Mesenchymal stem cell (in vitro differentiated cells and primary cell): ENCODE measurements around the gene SYNC.
"Not testable (repeated sequence)": the region's sequence is repeated elsewhere in the genome, so short reads cannot be mapped to it uniquely, and the experiment has no call there.

Source experiments
- DNase-seq: peaks from one replicate; pipeline ENCODE4 v3.0.0-alpha.2; 2013
- H2AFZ ChIP-seq: one replicate; pipeline ENCODE4 v1.6.1; 2013; ENCODE audit warnings: low read depth, mild to moderate bottlenecking, control low read depth, inconsistent platforms, low read length, moderate library complexity
- H2AK5ac ChIP-seq: 2 replicates; pipeline ENCODE4 v1.6.1; 2013; ENCODE audit warnings: low read length, moderate library complexity, mild to moderate bottlenecking, inconsistent platforms; ENCODE audit not compliant: severe bottlenecking
- H2BK120ac ChIP-seq: one replicate; pipeline ENCODE4 v1.6.1; 2013; ENCODE audit warnings: low read depth, mild to moderate bottlenecking, inconsistent platforms, low read length, moderate library complexity
- H2BK12ac ChIP-seq, 2 experiments: one replicate each; pipeline ENCODE4 v1.6.1; 2013; ENCODE audit warnings: inconsistent platforms in 2 of 2, low read length in 2 of 2, mild to moderate bottlenecking in 2 of 2, moderate library complexity in 2 of 2, control low read depth in 1 of 2
- H2BK15ac ChIP-seq: one replicate; pipeline ENCODE4 v1.6.1; 2013; ENCODE audit warnings: mild to moderate bottlenecking, low read depth, inconsistent platforms; ENCODE audit not compliant: poor library complexity, severe bottlenecking
- H2BK5ac ChIP-seq: 2 replicates; pipeline ENCODE4 v1.6.1; 2013; ENCODE audit warnings: low read depth, mild to moderate bottlenecking, low read length, control low read depth, inconsistent platforms; ENCODE audit not compliant: poor library complexity, severe bottlenecking
- H3K14ac ChIP-seq, 2 experiments: one replicate each; pipeline ENCODE4 v1.6.1; 2013; ENCODE audit warnings: inconsistent platforms in 2 of 2, low read length in 2 of 2, control low read depth in 1 of 2, mild to moderate bottlenecking in 1 of 2, moderate library complexity in 1 of 2
- H3K18ac ChIP-seq, 2 experiments: one replicate each; pipeline ENCODE4 v1.6.1; 2013; ENCODE audit warnings: inconsistent platforms in 2 of 2, low read length in 2 of 2, control low read depth in 1 of 2, low read depth in 1 of 2, mild to moderate bottlenecking in 1 of 2
- H3K23ac ChIP-seq, 2 experiments: one replicate each; pipeline ENCODE4 v1.6.1; 2013; ENCODE audit warnings: inconsistent platforms in 2 of 2, low read length in 2 of 2, mild to moderate bottlenecking in 2 of 2, moderate library complexity in 2 of 2, control low read depth in 1 of 2
- H3K27ac ChIP-seq: 2 replicates; pipeline ENCODE4 v1.5.1; 2013; ENCODE audit warnings: mild to moderate bottlenecking, moderate library complexity, low read length, control low read depth, inconsistent platforms; ENCODE audit not compliant: poor library complexity, severe bottlenecking
- H3K27me3 ChIP-seq, 2 experiments: 2 replicates each; pipeline versions ENCODE4 v1.6.1 to v1.7.0; 2013; ENCODE audit warnings: low read length in 2 of 2, mild to moderate bottlenecking in 2 of 2, moderate library complexity in 2 of 2, control low read depth in 1 of 2, inconsistent platforms in 1 of 2; ENCODE audit not compliant: control insufficient read depth in 1 of 2, insufficient read depth in 1 of 2
- H3K36me3 ChIP-seq, 2 experiments: 2 replicates each; pipeline versions ENCODE4 v1.6.1 to v1.7.0; 2013; ENCODE audit warnings: low read length in 2 of 2, control low read depth in 1 of 2, inconsistent platforms in 1 of 2, low read depth in 1 of 2, mild to moderate bottlenecking in 1 of 2; ENCODE audit not compliant: insufficient read depth in 2 of 2, control insufficient read depth in 1 of 2
- H3K4ac ChIP-seq, 2 experiments: one replicate each; pipeline ENCODE4 v1.6.1; 2013; ENCODE audit warnings: inconsistent platforms in 2 of 2, low read length in 2 of 2, mild to moderate bottlenecking in 2 of 2, moderate library complexity in 2 of 2, control low read depth in 1 of 2, low read depth in 1 of 2
- H3K4me1 ChIP-seq: 2 replicates; pipeline ENCODE4 v1.6.1; 2013; ENCODE audit warnings: low read depth, low read length, control low read depth; ENCODE audit not compliant: control insufficient read depth, insufficient read depth
- H3K4me2 ChIP-seq: 2 replicates; pipeline ENCODE4 v1.6.1; 2013; ENCODE audit warnings: low read length, mild to moderate bottlenecking, inconsistent platforms; ENCODE audit not compliant: poor library complexity, severe bottlenecking
- H3K4me3 ChIP-seq, 2 experiments: 2 replicates each; pipeline versions ENCODE4 v1.5.1 to v1.7.0; 2013; ENCODE audit warnings: low read length in 2 of 2, mild to moderate bottlenecking in 2 of 2, control low read depth in 1 of 2, low read depth in 1 of 2; ENCODE audit not compliant: insufficient read depth in 1 of 2
- H3K79me1 ChIP-seq: replicated peaks from 2 replicates; pipeline ENCODE4 v1.6.1; 2013; ENCODE audit warnings: mild to moderate bottlenecking, control low read depth, low read length, inconsistent platforms; ENCODE audit not compliant: poor library complexity, severe bottlenecking
- H3K9ac ChIP-seq: 2 replicates; pipeline ENCODE4 v1.7.0; 2013; ENCODE audit warnings: mild to moderate bottlenecking, low read length, moderate library complexity
- H3K9me3 ChIP-seq: 2 replicates; pipeline ENCODE4 v1.7.0; 2013; ENCODE audit warnings: mild to moderate bottlenecking, low read length; ENCODE audit not compliant: control insufficient read depth
- H4K8ac ChIP-seq: one replicate; pipeline ENCODE4 v1.6.1; 2013; ENCODE audit warnings: inconsistent platforms, mild to moderate bottlenecking, low read length, moderate library complexity
- H4K91ac ChIP-seq: one replicate; pipeline ENCODE4 v1.6.1; 2013; ENCODE audit warnings: mild to moderate bottlenecking, low read length, inconsistent platforms
- WGBS: methylation state at CpG from one replicate; pipeline ENCODE4 v1.1.7; 2013; ENCODE audit warnings: mixed read lengths; 5-methylcytosine and 5-hydroxymethylcytosine counted together

Gene SYNC

GRCh38 chr1:32711221-32711620 is 8.7 kb upstream of the SYNC start:
- H3K9ac ChIP-seq, H3K4me3 ChIP-seq, H3K9me3 ChIP-seq, H3K36me3 ChIP-seq, H3K27me3 ChIP-seq, H2AK5ac ChIP-seq, DNase-seq, H2BK5ac ChIP-seq, H3K18ac ChIP-seq, H3K79me1 ChIP-seq, H2BK12ac ChIP-seq, H3K4me2 ChIP-seq, H3K27ac ChIP-seq, H4K8ac ChIP-seq, H4K91ac ChIP-seq, H3K23ac ChIP-seq, H2BK120ac ChIP-seq, H2BK15ac ChIP-seq, H3K14ac ChIP-seq, H3K4ac ChIP-seq: not testable (repeated sequence)
- Histone ChIP-seq H3K4me1 (peaks cover 14% of the 10 kb centered on the region), H2AFZ (peak overlapping the region; percentile 10)
- WGBS: 90% methylated on average over 3 of the region's 4 CpGs

- H2BK12ac ChIP-seq: no peak overlapping the region
- H2AFZ ChIP-seq: no peak overlapping the region
- DNase-seq: no peak
- no peak overlapping the region for H2BK120ac ChIP-seq
- no peak overlapping the region for H4K91ac ChIP-seq
- no peak overlapping the region for H4K8ac ChIP-seq
- H3K27ac ChIP-seq: no peak overlapping the region
- no peak overlapping the region for H3K4me3 ChIP-seq
- H2BK5ac ChIP-seq: no peak overlapping the region
- H3K27me3 ChIP-seq: no peaks in the 10 kb centered on the region
- no peak overlapping the region for H3K18ac ChIP-seq
- no peak overlapping the region for H3K4ac ChIP-seq
- peaks cover 12% of the 10 kb centered on the region for H3K4me1 ChIP-seq
- H2AK5ac ChIP-seq: no peak overlapping the region
- no peak overlapping the region for H3K4me2 ChIP-seq
- no peak overlapping the region for H3K14ac ChIP-seq
- no peaks in the 10 kb centered on the region for H3K9me3 ChIP-seq
- no peaks in the 10 kb centered on the region for H3K36me3 ChIP-seq
- no peaks in the 10 kb centered on the region for H3K79me1 ChIP-seq
- H3K9ac ChIP-seq: no peak overlapping the region
- no peak overlapping the region for H2BK15ac ChIP-seq
- no peak overlapping the region for H3K23ac ChIP-seq
- WGBS: 66% methylated on average over 5 of the region's 5 CpGs
Observed at GRCh38 chr1:32709476-32709875, 6.9 kb upstream of the SYNC start.

GRCh38 chr1:32709075-32709474 is 6.5 kb upstream of the SYNC start:
- H3K4me3 ChIP-seq: no peak overlapping the region

GRCh38 chr1:32706491-32706890 is 3.9 kb upstream of the SYNC start:
- Histone ChIP-seq H3K27ac (no peak overlapping the region), H3K27me3 (no peaks in the 10 kb centered on the region), H3K4me2 (no peak overlapping the region), H3K4me3 (no peak overlapping the region), H2AFZ (no peak overlapping the region), H2BK5ac (no peak overlapping the region), H2AK5ac (peak overlapping the region; percentile 43), H3K36me3 (no peaks in the 10 kb centered on the region), H2BK120ac (no peak overlapping the region), H3K4me1 (peaks cover 25% of the 10 kb centered on the region), H4K8ac (peak overlapping the region; percentile 59), H3K14ac (no peak overlapping the region), H2BK12ac (peak overlapping the region in 1 of 2 experiments; percentile 15), H3K23ac (no peak overlapping the region), H3K9ac (peak overlapping the region; percentile 19), H4K91ac (no peak overlapping the region), H3K9me3 (no peaks in the 10 kb centered on the region), H3K4ac (no peak overlapping the region), H2BK15ac (no peak overlapping the region), H3K18ac (peak overlapping the region in 1 of 2 experiments; percentile 40), H3K79me1 (no peaks in the 10 kb centered on the region)
- no peak for DNase-seq
- WGBS: 68% methylated on average over 1 of the region's 1 CpG

More at GRCh38 chr1:32709075-32709474, 6.5 kb upstream of the SYNC start:
- Histone ChIP-seq H3K23ac (no peak overlapping the region), H2AFZ (no peak overlapping the region), H2BK15ac (no peak overlapping the region), H3K27me3 (no peaks in the 10 kb centered on the region), H3K9ac (no peak overlapping the region), H3K79me1 (no peaks in the 10 kb centered on the region), H3K18ac (no peak overlapping the region), H2BK12ac (no peak overlapping the region), H3K4ac (peak overlapping the region in 1 of 2 experiments; percentile 19), H3K9me3 (no peaks in the 10 kb centered on the region), H2BK120ac (no peak overlapping the region), H4K91ac (no peak overlapping the region), H3K27ac (no peak overlapping the region), H3K14ac (no peak overlapping the region), H2AK5ac (peak overlapping the region; percentile 13), H4K8ac (no peak overlapping the region), H3K36me3 (no peaks in the 10 kb centered on the region), H2BK5ac (no peak overlapping the region), H3K4me2 (no peak overlapping the region), H3K4me1 (peaks cover 14% of the 10 kb centered on the region)
- no peak for DNase-seq
- 20% methylated on average over 1 of the region's 2 CpGs for WGBS
